Measurements from ENCODE around the gene FYB2.
"Not testable (repeated sequence)": the region's sequence is repeated elsewhere in the genome, so short reads cannot be mapped to it uniquely, and the experiment has no call there.

Gene FYB2

GRCh38 chr1:56797065-56797685 is 22.0 kb downstream of the FYB2 start:
- no peak for DNase-seq (ENCODE audit: low read depth in 2 of 3, low spot score in 2 of 3)

GRCh38 chr1:56795870-56796269 is 23.3 kb downstream of the FYB2 start:
- DNase-seq (ENCODE audit: low read depth in 2 of 3, low spot score in 2 of 3), result no peak

- no peak for DNase-seq (ENCODE audit: low read depth in 2 of 3, low spot score in 2 of 3)
Measured at GRCh38 chr1:56790036-56790435, 29.2 kb downstream of the FYB2 start.

GRCh38 chr1:56788588-56788987 is 30.6 kb downstream of the FYB2 start:
- no peak for DNase-seq (ENCODE audit: low read depth in 2 of 3, low spot score in 2 of 3)

GRCh38 chr1:56788102-56788501 is 31.1 kb downstream of the FYB2 start:
- DNase-seq (ENCODE audit: low read depth in 2 of 3, low spot score in 2 of 3), result no peak

GRCh38 chr1:56787330-56787729 is 31.9 kb downstream of the FYB2 start:
- no peak for DNase-seq (ENCODE audit: low read depth in 2 of 3, low spot score in 2 of 3)

GRCh38 chr1:56782773-56783172 is 36.4 kb downstream of the FYB2 start:
- DNase-seq (ENCODE audit: low read depth in 2 of 3, low spot score in 2 of 3), result no peak

- no peak for DNase-seq (ENCODE audit: low read depth in 2 of 3, low spot score in 2 of 3)
Measured at GRCh38 chr1:56780826-56781225, 38.4 kb downstream of the FYB2 start.

- DNase-seq (ENCODE audit: low read depth in 2 of 3, low spot score in 2 of 3), result no peak
Measured at GRCh38 chr1:56780128-56780750, 39.0 kb downstream of the FYB2 start.

GRCh38 chr1:56777972-56778371 is 41.2 kb downstream of the FYB2 start:
- DNase-seq (ENCODE audit: low read depth in 2 of 3, low spot score in 2 of 3), result no peak

GRCh38 chr1:56774732-56775131 is 44.5 kb downstream of the FYB2 start:
- not testable (repeated sequence) for DNase-seq (ENCODE audit: low read depth in 2 of 3, low spot score in 2 of 3)

- no peak for DNase-seq (ENCODE audit: low read depth in 2 of 3, low spot score in 2 of 3)
Measured at GRCh38 chr1:56774067-56774609, 45.1 kb downstream of the FYB2 start.

GRCh38 chr1:56773341-56774066 is 45.7 kb downstream of the FYB2 start:
- no peak for DNase-seq (ENCODE audit: low read depth in 2 of 3, low spot score in 2 of 3)

GRCh38 chr1:56771717-56772116 is 47.5 kb downstream of the FYB2 start:
- no peak for DNase-seq (ENCODE audit: low read depth in 2 of 3, low spot score in 2 of 3)

- no peak for DNase-seq (ENCODE audit: low read depth in 2 of 3, low spot score in 2 of 3)
Measured at GRCh38 chr1:56758794-56759193, 60.4 kb downstream of the FYB2 start.

- no peak for DNase-seq (ENCODE audit: low read depth in 2 of 3, low spot score in 2 of 3)
Measured at GRCh38 chr1:56758135-56758534, 61.1 kb downstream of the FYB2 start.

- no peak for DNase-seq (ENCODE audit: low read depth in 2 of 3, low spot score in 2 of 3)
Measured at GRCh38 chr1:56755911-56756310, 63.3 kb downstream of the FYB2 start.

GRCh38 chr1:56754708-56755479 is 64.3 kb downstream of the FYB2 start:
- DNase-seq (ENCODE audit: low read depth in 2 of 3, low spot score in 2 of 3), result no peak

GRCh38 chr1:56745231-56745630 is 74.0 kb downstream of the FYB2 start:
- no peak for DNase-seq (ENCODE audit: low read depth in 2 of 3, low spot score in 2 of 3)

- no peak for DNase-seq (ENCODE audit: low read depth in 2 of 3, low spot score in 2 of 3)
Measured at GRCh38 chr1:56728964-56729363, 90.2 kb downstream of the FYB2 start.

- no peak for DNase-seq (ENCODE audit: low read depth in 2 of 3, low spot score in 2 of 3)
Measured at GRCh38 chr1:56726706-56727105, 92.5 kb downstream of the FYB2 start.

Data from activated CD8-positive, alpha-beta memory T cell treated with anti-CD3 and anti-CD28 coated beads for 48 hours (primary cell).